Loucy (cell line): Measurements from ENCODE around the gene CELSR1.

ENCODE experiments used
- H2AFZ ChIP-seq: fragments of 200-600 bp; sonication (generic); 2 replicates; pipeline ENCODE4 v1.6.0; 2016; ENCODE audit warnings: antibody characterized with exemption, mild to moderate bottlenecking, low read length, moderate library complexity
- H3F3A ChIP-seq: fragments of 200-600 bp; 2 replicates; pipeline ENCODE4 v1.6.0; 2016; ENCODE audit warnings: antibody characterized with exemption, low read depth, mild to moderate bottlenecking
- H3K27me3 ChIP-seq: fragments of 200-600 bp; sonication (generic); 2 replicates; pipeline ENCODE4 v1.6.1; 2014; ENCODE audit warnings: low read length, mild to moderate bottlenecking; ENCODE audit not compliant: insufficient read depth, poor library complexity, severe bottlenecking
- H3K36me3 ChIP-seq: fragments of 200-600 bp; sonication (generic); 2 replicates; pipeline ENCODE4 v1.6.1; 2016; ENCODE audit warnings: low read length; ENCODE audit not compliant: insufficient read depth
- H3K4me1 ChIP-seq: fragments of 200-600 bp; sonication (generic); 2 replicates; pipeline ENCODE4 v1.5.1; 2014; ENCODE audit warnings: low read length, mild to moderate bottlenecking; ENCODE audit not compliant: insufficient read depth, poor library complexity, severe bottlenecking
- H3K4me2 ChIP-seq: fragments of 200-600 bp; sonication (generic); 2 replicates; pipeline ENCODE4 v1.6.0; 2014; ENCODE audit warnings: antibody characterized with exemption, low read length, low read depth, mild to moderate bottlenecking; ENCODE audit not compliant: poor library complexity, severe bottlenecking
- H3K4me3 ChIP-seq: fragments of 200-600 bp; sonication (generic); 2 replicates; pipeline ENCODE4 v1.5.1; 2014; ENCODE audit warnings: low read length, mild to moderate bottlenecking, mixed read lengths; ENCODE audit not compliant: poor library complexity, severe bottlenecking
- H3K79me2 ChIP-seq: fragments of 200-600 bp; sonication (generic); 2 replicates; pipeline ENCODE4 v1.6.1; 2014; ENCODE audit warnings: low read length; ENCODE audit not compliant: insufficient read depth
- H3K9ac ChIP-seq: fragments of 200-600 bp; sonication (generic); 2 replicates; pipeline ENCODE4 v1.6.0; 2014; ENCODE audit warnings: mild to moderate bottlenecking, low read depth, low read length, moderate library complexity; ENCODE audit not compliant: poor library complexity, severe bottlenecking
- H3K9me2 ChIP-seq: fragments of 200-600 bp; sonication (generic); replicated peaks from 2 replicates; pipeline ENCODE4 v1.6.1; 2016; ENCODE audit warnings: low read depth, low read length, mixed read lengths
- H3K9me3 ChIP-seq: fragments of 200-600 bp; sonication (generic); 2 replicates; pipeline ENCODE4 v1.6.1; 2014; ENCODE audit warnings: mild to moderate bottlenecking, antibody characterized with exemption, low read length, low read depth; ENCODE audit not compliant: insufficient read depth
- H4K20me1 ChIP-seq: fragments of 200-600 bp; sonication (generic); 2 replicates; pipeline ENCODE4 v1.6.0; 2014; ENCODE audit warnings: antibody characterized with exemption, low read length, mild to moderate bottlenecking; ENCODE audit not compliant: insufficient read depth, poor library complexity, severe bottlenecking
- EZH2phosphoT487 ChIP-seq: fragments of 200-600 bp; IDR thresholded peaks from 2 replicates; pipeline ENCODE4 v1.6.1; 2018; ENCODE audit warnings: antibody characterized with exemption, mild to moderate bottlenecking, moderate library complexity, borderline replicate concordance
- TF ChIP-seq, protein P1 (sequence below): fragments of 200-600 bp; sonication (generic); conservative IDR thresholded peaks from 2 replicates; pipeline ENCODE4 v1.5.1; 2014; ENCODE audit warnings: mild to moderate bottlenecking, antibody characterized with exemption, low read length

The CELSR1 gene

DNA sequence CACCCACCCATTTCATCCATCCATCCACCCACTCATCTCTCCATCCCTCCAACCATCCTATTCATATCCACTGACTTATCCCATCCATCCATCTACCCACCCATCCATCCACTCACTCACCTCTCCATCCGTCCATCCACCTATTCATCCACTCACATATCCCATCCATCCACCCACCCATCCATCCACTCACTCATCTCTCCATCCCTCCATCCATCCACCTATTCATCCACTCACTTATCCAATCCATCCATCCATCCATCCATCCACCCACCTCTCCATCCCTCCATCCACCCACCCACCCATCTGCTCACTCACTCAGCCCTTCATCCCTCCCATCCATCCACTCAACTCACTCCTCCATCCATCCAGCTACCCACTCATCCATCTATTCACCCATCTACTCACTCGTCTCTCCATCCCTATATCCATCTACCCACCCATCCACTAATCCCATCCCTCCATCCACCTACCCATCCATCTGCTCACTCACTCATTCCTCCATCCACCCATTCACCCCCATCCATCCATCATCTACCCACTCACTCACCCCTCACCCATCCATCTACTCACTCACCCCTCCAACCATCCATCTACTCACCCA lies 165.7 kb downstream of the CELSR1 start:
- Histone ChIP-seq H3K9me2 (no peaks in the 10 kb centered on the region), H3K4me2 (no peak overlapping the region), H4K20me1 (no peaks in the 10 kb centered on the region)

DNA sequence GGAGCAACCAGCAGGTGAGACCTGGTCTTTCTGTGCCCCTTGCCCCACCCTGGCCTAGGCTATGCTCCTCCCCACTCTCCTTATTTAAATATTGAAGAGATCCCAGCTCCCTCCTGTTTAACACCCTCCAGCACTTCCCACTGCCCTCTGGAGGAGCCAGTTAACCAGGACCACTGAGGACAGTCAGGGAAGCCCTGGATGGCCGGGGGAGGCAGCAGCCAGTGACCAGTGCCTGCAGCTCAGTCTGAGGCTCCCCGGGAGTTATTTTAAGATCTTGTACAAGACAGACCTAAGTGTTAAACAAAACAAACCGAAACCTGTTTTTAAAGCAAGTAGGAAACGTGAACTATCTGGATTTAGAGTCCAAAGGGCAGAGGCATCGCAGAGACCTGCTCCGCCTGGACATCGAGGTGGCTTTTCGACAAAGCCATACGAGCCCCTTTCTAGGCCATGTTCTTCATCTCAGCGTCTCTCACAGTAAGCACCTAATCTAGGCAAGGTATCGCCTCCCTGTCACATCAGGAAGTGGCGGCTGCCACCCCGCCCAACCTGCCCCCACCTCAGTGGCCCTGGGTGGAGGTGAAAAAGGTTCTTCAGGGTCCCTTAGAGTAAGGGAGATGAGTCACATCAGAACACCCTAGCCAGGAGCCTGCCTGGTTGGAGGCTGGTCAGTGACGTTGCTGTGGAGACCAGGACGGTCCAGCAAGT lies 166.7 kb downstream of the CELSR1 start:
- no peaks in the 10 kb centered on the region for H4K20me1 ChIP-seq

More for the DNA sequence above, 165.7 kb downstream of the CELSR1 start:
- no peaks in the 10 kb centered on the region for H3K36me3 ChIP-seq
- no peaks in the 10 kb centered on the region for H3K27me3 ChIP-seq
- no peak overlapping the region for H2AFZ ChIP-seq
- no peak overlapping the region for H3K4me3 ChIP-seq
- no peaks in the 10 kb centered on the region for H3F3A ChIP-seq
- H3K4me1 ChIP-seq = peaks cover 13% of the 10 kb centered on the region
- no peaks in the 10 kb centered on the region for H3K79me2 ChIP-seq
- H3K9me3 ChIP-seq = peaks cover 2% of the 10 kb centered on the region; the same call in 1 of the 2 replicates
- TF ChIP-seq, protein P1, sequence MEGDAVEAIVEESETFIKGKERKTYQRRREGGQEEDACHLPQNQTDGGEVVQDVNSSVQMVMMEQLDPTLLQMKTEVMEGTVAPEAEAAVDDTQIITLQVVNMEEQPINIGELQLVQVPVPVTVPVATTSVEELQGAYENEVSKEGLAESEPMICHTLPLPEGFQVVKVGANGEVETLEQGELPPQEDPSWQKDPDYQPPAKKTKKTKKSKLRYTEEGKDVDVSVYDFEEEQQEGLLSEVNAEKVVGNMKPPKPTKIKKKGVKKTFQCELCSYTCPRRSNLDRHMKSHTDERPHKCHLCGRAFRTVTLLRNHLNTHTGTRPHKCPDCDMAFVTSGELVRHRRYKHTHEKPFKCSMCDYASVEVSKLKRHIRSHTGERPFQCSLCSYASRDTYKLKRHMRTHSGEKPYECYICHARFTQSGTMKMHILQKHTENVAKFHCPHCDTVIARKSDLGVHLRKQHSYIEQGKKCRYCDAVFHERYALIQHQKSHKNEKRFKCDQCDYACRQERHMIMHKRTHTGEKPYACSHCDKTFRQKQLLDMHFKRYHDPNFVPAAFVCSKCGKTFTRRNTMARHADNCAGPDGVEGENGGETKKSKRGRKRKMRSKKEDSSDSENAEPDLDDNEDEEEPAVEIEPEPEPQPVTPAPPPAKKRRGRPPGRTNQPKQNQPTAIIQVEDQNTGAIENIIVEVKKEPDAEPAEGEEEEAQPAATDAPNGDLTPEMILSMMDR = no peak
- no peak for TF ChIP-seq EZH2phosphoT487
- no peak overlapping the region for H3K9ac ChIP-seq

DNA sequence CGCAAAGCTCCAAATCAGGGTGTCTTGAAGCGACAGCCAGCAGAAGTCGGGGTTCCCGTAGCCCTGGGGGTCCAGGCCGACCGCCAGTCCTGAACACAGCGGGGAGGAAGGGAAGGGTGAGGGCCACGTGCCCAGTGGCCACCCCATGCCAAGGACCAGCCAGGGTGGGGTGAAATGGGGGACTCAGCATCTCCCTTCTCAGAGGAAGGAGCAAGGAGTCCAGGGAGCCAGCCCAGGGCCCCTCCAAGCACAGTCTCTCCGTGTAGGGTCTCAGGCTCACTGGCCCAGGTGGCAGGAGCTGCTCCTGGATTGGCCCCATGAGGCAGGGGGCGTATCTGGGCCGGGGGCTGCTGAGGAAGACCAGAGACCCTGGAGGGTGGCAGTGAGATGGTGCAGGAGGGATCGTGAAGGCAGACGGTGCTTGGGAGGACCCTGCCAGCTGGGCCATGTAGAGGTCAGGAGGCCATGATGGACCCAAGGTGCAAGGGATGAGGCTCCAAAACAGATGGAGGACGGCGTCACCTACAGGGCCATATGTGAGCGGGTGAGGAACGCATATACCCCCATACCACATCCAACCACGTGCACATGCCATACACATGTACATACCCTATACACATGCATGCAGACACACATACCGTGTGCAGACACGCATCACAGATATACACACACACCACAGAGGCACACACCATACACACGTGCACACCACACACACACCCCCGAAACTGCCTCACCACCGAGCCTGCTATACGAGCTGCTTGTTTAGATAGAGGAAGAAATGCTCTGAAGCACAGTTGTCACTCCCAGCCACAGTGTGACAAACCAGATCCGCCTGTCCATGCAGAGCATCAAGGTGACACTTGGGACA lies 167.5 kb downstream of the CELSR1 start:
- no peak overlapping the region for H2AFZ ChIP-seq
- no peaks in the 10 kb centered on the region for H3F3A ChIP-seq
- H3K36me3 ChIP-seq = no peaks in the 10 kb centered on the region
- H3K9me3 ChIP-seq = no peaks in the 10 kb centered on the region
- no peaks in the 10 kb centered on the region for H3K9me2 ChIP-seq
- H3K4me1 ChIP-seq = peaks cover 13% of the 10 kb centered on the region
- no peaks in the 10 kb centered on the region for H4K20me1 ChIP-seq
- H3K27me3 ChIP-seq = no peaks in the 10 kb centered on the region
- no peak for TF ChIP-seq EZH2phosphoT487
- TF ChIP-seq, protein P1 = no peak
- no peak overlapping the region for H3K4me2 ChIP-seq
- no peak overlapping the region for H3K4me3 ChIP-seq
- no peaks in the 10 kb centered on the region for H3K79me2 ChIP-seq
- no peak overlapping the region for H3K9ac ChIP-seq

More for the DNA sequence above, 166.7 kb downstream of the CELSR1 start:
- Histone ChIP-seq H3K27me3 (no peaks in the 10 kb centered on the region), H3K9me3 (peaks cover under 1% of the 10 kb centered on the region; the same call in 1 of the 2 replicates), H3K4me1 (peaks cover 13% of the 10 kb centered on the region), H3F3A (no peaks in the 10 kb centered on the region), H2AFZ (no peak overlapping the region), H3K9me2 (no peaks in the 10 kb centered on the region), H3K4me2 (no peak overlapping the region), H3K9ac (no peak overlapping the region), H3K36me3 (no peaks in the 10 kb centered on the region), H3K79me2 (no peaks in the 10 kb centered on the region), H3K4me3 (no peak overlapping the region)
- TF ChIP-seq EZH2phosphoT487 = no peak
- TF ChIP-seq, protein P1 = no peak
